HG02678 (cell line): ENCODE measurements around the gene GSTA5.
A peak's percentile ranks its signal among the peaks of the same experiment; 100 is the strongest.
"Not testable (repeated sequence)": the region's sequence is repeated elsewhere in the genome, so short reads cannot be mapped to it uniquely, and the experiment has no call there.

Experiments used
- ATAC-seq: cut with Tn5 transposase; IDR thresholded peaks from one replicate; pipeline ENCODE4 v1.9.1; 2021; ENCODE audit warnings: mild to moderate bottlenecking, moderate library complexity; ENCODE audit not compliant: unreplicated experiment

Gene GSTA5

DNA sequence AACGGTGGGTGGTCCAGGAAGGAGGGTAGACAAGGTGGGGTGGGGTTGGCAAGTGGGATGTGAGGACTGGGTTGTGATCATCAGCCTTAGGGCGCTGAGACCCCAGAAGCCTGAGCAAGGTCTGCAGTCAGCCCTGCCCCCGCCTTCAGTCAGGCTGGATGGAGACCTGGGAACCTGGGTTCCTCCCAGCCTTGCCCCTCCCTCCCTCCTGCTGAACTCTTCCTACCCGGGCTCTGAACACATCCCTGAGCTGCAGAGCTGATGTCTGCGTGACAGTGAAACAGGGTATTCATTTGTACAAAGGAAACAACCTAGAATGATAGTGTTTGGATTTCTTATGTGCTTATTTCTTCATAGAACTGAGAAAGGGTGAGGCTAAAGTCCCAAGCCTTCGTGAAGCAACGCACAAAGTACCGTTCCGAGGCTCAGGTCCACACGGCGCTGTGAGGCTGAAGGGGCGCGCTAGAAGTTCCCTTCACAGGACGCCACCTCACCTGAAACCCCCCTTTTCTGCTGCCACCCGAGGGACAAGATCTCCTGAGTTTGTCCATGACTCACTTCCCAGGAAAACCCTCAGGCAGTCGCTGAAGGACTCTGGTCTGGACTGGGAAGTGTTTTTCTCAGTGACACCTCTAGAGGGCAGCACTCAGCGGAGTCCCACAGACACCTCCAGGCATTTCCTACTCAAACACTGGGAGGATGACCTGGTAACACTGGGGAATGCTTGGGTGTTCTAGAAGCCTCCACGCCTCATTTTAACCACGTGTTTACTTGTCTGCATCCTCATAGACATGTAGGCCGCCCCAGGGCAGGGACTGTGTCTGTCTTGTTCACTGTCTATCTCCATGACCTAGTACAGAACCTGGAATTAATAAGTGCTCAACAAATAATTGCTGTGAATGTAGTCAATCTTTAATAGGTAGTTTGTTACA is 1.2 kb downstream of the GSTA5 start:
- ATAC-seq = peak; percentile 84

DNA sequence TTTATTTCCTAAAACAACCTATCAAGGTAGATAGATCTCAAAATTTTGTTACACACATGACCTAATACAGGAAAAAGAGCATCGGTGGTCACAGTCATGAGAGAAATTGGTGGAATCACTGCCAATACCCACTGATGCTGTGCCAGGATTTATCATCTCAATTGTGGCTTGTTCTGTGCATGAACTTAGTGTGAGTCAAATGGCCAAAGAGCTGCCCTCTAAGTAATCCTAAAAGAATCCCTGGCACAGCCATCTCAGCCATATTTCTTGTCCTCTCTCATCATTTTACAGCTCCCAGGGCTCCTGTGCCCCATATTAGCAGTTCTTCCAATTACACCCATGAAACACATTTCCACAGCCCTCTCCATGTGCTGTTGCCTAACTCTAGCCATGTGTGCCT is 6.1 kb downstream of the GSTA5 start:
- ATAC-seq = no peak

DNA sequence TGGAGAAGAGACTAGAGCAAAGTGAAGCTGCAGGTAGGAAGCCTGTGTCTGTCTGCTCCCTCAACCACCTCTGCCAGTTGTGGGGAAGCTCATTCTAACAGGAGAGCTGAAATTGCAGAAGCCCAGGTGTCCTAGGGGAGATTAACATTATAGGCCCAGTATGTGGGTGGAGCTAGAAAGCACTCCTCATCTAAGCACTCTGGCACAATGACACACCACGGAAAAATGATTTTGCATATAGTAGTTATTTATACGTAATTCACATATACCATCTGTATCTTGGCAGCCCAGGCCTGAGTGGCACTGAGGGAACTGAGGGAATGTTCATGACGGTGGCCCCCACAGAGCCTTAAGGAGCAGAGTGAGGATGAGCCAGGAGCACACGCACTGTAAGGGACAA is 9.7 kb downstream of the GSTA5 start:
- not testable (repeated sequence) for ATAC-seq

DNA sequence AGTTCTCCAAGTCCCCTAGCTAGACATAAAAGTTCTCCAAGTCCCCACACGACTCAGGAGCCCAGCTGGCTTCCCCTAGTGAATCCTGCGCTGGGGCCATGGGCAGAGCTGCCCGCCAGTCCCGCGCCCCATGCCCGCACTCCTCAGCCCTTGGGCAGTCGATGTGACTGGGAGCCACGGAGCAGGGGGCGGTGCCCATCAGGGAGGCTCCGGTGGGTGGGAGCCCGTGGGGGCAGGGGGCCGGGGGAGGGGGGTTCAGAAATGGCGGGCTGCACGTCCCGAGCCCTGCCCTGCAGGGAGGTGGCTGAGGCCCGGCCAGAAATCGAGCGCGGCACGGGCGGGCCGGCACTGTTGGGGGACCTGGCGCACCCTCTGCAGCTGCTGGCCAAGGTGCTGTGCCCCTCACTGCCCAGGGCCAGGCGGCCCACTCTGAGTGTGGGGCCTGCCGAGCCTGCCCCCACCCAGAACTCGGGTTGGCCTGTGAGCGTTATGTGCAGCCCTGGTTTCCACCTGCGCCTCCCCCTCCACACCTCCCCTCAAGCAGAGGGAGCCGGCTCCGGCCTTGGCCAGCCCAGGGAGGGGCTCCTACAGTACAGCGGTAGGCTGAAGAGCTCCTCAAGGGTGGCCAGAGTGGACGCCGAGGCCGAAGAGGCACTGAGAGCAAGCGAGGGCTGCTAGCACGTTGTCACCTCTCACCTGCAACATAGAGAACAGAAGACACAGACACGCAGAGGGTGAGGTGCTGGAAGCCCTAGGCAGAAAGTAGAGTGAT is 11.4 kb downstream of the GSTA5 start:
- no peak for ATAC-seq

DNA sequence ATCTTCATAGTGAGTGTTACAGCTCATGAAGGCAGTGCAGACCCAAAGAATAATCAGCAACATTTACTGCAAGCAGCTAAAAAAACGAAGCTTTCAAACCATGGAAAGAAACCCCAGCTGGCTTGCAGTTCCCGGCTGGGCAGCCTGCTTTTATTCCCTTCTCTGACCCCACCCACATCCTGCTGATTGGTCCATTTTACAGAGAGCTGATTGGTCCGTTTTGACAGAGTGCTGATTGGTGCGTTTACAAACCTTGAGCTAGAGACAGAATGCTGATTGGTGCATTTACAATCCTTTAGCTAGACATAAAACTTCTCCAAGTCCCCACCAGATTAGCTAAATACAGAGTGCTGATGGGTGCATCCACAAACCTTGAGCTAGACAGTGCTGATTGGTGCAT is 12.0 kb downstream of the GSTA5 start:
- ATAC-seq = not testable (repeated sequence)

DNA sequence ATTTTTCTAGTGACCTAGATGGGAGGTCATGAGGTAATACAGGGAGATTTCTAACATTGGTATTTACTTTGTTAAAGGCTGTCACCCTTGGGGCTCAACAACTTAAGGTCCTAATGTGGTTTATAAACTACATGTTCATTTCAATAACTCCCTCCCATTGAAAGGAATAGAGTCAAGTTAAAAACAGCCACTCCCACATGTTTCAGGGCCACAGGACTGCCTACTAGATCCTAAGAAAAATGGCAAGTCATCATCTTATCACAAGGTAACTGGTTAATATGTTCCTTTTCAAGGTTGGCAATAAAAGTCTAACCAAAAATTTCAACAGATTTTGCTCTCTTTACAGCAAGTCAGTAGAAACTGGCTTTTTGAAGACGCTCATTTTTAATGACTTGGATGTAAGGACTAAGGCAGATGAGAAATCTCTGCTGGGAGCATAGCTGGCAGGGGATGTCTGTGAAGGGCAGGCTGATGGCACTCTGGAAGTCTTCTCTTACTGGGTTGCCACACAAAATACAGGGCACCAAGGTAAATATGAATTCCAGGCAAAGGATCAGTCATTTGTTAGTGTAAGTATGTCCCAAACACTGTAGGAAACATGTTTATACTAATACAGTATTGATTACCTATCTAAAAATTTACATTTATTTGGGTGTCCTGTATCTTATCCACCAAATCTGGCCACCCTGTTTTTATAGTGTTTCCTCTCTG is 13.4 kb downstream of the GSTA5 start:
- ATAC-seq = not testable (repeated sequence)

DNA sequence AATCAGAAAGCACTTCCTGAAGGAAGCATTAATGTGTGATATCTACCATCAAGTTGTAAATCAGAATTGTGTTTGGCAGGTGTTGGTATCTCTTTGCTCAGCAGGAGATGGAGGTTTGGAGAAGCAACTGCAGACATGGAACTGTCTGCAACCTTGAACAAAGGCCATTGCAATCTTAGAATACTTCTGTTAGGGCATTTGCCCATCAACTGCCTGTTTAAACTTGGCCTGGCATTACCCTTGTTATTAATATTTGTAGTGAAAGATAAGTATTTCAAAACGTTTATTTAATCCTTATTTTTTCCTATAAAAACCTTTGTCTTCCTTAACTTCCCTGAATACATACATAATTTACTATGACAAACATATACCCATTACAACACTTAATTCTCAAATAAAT is 14.1 kb downstream of the GSTA5 start:
- no peak for ATAC-seq

DNA sequence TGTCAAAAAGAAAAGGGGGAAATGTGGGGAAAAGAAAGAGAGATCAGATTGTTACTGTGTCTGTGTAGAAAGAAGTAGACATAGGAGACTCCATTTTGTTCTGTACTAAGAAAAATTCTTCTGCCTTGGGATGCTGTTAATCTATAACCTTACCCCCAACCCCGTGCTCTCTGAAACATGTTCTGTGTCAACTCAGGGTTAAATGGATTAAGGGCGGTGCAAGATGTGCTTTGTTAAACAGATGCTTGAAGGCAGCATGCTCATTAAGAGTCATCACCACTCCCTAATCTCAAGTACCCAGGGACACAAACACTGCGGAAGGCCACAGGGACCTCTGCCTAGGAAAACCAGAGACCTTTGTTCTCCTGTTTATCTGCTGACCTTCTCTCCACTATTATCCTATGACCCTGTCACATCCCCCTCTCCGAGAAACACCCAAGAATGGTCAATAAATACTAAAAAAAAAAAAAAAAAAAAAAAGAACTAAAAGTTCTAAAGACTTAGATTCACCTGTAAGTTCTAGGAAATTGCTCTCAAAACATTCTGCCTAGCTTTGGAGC is 14.6 kb downstream of the GSTA5 start:
- ATAC-seq = not testable (repeated sequence)

DNA sequence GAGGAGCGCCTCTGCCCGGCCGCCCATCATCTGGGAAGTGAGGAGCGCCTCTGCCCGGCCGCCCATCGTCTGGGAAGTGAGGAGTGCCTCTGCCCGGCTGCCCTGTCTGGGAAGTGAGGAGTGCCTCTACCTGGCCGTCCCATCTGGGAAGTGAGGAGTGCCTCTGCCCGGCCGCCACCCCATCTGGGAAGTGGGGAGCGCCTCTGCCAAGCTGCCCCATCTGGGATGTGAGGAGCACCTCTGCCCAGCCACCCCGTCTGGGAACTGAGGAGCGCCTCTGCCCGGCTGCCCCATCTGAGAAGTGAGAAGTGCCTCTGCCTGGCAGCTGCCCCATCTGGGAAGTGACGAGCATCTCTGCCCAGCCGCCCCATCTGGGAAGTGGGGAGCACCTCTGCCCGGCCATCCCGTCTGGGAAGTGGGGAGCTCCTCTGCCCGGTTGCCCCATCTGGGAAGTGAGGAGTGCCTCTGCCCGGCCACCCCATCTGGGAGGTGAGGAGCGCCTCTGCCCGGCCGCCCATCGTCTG is 15.3 kb downstream of the GSTA5 start:
- not testable (repeated sequence) for ATAC-seq

DNA sequence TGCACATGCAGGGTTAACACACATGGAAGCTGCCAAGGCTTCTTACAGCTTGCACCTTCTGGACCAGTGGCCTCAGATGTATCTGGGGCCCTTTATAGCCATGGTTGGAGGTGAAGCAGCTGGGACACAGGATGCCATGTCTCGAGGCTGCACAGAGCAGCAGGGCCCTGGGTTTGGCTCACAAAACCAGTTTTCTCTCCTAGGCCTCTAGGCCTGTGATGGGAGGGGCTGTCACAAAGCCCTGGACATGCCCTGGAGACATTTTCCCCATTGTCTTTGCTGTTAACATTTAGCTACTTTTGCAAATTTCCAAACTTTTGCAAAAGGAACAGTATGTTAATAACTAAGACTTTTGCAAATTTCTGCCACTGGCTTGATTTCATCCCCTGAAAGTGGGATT is 18.8 kb downstream of the GSTA5 start:
- ATAC-seq = no peak

DNA sequence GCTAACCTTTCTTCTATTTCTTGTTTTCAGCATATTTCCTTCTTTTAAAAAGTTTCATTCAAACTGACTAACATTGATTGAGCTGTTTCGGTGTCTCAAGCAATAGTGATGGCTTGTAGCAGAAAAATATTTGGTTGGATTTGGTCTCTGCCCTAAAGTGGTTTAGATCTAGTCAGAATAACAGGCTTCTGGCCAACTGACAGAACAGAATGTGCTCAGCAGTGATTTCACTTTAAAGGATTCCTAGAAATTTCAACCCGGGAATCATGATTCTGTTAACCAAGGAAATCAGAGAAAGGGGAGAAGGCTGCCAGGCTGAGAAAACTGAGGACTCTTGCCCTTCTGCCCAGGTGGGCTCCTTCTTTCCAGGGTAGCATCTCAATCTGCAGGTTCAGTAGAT is 20.4 kb downstream of the GSTA5 start:
- ATAC-seq = no peak

DNA sequence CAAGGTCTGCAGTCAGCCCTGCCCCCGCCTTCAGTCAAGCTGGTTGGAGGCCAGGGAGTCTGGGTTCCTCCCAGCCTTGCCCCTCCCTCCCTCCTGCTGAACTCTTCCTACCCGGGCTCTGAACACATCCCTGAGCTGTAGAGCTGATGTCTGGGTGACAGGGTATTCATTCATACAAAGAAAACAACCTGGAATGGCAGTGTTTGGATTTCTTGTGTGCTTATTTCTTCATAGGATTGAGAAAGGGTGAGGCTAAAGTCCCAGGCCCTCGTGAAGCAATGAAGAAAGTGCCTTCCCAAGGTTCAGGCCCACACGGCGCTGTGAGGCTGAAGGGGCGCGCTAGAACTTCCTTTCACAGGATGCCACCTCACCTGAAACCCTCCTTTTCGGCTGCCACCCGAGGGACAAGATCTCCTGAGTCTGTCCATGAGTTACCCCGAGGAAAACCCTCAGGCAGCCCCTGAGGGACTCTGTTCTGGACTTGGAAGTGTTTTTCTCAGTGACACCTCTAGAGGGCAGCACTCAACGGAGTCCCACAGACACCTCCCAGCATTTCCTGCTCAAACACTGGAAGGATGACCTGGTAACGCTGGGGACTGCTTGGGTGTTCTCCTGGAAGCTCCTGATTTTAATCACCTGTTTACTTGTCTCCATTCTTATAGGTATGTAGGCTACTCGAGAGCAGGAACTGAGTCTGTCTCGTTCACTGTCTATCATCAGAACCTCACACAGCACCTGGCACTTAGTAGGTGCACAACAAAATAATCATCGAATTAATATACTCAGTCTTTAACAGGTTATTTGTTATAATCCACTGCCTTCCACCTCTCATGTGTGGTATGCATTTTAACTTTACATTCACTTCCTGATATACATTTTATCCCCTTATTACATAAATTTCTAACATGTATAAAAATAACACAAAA is 25.2 kb downstream of the GSTA5 start:
- ATAC-seq = peak; percentile 92

DNA sequence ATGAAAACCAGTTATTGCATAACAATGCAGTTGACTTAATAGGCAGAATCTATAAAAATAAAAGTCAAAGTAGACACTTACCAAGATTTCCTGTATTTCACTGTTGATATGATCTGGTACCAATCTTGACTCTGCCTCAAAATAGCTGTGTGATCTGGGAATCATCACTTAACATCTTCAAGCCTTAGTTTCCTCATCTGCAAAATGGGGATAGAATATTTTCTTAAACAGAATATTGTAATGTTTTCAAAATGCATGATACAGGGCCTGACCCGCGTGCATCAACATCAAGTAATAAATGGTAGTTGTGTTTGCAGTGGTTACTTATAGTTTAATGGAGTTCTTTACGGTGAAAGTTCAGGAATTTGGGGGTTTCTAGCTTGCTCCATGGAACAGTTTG is 26.1 kb downstream of the GSTA5 start:
- not testable (repeated sequence) for ATAC-seq

DNA sequence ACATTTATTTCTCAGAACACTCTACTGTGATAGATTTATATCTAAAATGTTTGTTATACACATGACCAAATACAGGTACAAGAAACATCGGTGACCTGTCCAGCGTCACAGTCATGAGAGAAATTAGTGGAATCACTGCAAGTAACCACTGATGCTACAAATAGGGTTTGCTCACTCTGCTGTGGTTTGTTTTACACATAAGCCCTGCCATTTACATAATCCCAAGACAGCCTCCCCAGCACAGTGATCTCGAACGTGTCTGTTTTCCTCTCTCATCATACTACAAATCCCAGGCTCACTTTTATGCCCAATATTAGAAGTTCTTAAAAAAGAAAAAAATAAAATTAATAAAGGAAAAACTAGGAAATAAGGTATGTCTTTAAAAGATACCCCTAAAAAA is 30.8 kb downstream of the GSTA5 start:
- ATAC-seq = not testable (repeated sequence)

DNA sequence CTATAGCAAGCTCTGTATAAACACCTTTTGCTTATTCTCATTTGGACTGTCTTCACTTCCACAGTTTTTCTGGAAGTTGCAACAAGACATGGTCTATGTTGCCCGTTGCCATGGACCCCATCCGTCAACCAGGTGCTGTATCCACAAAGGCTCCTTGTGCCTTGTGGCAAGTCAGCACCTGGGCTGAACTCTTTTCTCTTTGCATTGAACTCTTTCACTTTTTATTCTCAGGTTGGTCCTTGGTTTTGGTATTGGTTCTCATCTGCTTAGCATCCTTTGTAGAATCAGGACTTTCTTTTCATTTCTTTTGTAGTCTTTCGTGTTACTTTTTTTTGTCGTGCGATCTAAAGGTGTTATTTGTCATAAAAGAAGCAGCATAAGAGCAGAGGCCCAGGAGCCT is 32.0 kb downstream of the GSTA5 start:
- ATAC-seq = no peak

DNA sequence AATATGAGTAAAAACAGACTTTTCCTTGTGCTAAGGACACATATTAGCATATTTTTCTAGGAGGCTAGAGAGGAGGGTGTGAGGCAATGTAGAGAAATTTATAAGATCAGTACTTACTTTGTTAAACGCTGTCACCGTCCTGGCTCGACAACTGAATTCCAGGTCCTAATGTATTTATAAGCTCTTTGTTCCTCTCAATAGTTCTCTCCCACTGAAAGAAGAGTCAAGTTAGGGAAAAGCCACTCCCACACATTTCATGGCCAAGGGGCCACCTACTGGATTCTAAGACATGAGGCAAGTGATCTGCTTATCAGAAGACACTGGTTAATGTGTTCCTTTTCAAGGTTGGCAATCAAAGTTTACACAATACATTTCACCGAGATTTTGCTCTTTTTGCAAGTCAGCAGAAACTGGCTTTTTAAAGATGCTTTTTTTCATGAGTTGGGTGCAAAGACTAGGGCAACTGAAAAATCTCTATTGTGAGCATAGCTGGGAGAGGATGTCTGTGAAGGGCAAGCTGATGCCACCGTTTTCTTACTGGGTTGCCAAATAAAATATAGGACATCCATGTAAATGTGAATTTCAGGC is 36.9 kb downstream of the GSTA5 start, which contains the start of gene GSTA1:
GSTA1 (minus strand) TSS at position 149 of the 588 bp plus-strand sequence. CDS start 4,549 bp downstream, outside the sequence.
- ATAC-seq = not testable (repeated sequence)

DNA sequence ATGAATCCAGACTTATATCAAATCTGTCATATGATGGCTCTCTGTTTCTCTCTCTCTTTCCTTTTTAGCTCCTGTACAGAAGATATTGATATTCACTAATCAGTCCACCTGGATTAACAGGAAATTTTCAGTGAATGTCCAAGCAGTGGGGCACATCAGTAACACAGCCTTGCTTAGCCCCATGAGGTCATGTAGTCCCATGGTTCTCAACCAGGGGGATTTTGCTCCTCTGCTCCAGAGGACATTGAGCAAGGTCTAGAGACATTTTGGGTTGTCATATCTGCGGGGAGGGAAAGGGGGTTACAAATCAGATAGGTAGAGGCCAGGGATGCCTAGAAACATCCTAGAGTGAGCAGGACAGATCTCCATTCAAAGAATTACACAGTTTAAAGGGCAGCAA is 37.8 kb downstream of the GSTA5 start:
- no peak for ATAC-seq

DNA sequence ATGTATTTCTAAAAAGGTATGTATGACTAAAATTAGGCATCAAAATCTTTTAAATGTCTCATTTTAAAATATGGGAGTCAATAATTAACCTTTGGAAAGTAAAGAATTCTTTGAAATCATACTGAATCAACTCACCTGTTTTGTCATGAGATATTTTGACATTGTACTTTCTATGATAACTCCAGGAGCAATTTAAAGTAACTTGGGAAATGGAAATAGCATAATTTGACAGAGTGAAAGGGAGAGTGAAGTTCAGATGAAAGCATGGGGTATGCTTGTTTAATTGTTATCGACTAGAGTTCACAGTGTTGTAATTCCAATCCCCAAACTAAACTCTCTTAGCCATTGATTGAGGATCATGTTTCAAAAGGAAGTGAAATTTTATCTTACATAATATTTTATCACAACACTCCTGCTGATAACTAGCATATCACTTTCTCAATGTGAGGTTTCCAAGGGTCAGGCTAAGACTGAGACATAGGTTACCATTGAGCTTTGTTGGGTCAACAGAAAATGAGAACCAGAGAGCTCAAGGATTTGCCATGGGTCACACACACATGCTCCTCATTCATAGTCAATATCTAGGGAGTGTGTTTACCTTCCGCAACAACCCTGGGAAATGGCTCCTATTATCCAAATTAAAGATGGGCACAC is 39.3 kb downstream of the GSTA5 start:
- ATAC-seq = no peak

DNA sequence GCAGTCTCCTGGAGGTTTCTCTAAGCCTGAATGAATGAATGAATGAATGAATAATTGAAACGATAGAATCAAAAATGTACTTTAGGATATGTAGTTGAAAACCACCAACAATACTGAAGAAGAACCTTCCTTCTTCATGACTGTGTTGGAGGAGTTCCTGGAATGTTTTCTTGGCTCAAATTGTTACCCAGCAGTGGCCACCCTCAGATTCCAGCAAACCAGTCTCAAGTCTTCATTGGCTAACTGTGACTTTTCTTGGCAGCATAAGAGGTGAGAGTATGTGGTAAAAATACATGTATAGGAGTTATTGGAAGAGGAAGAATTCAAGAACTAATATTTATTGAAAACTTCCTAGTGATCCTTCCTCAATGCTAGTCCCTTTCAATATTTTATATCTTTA is 41.3 kb downstream of the GSTA5 start:
- not testable (repeated sequence) for ATAC-seq
